Osteoblast (primary cell): ENCODE measurements around the gene SLC30A2. TPM values are rescaled to one million over a fixed set of nuclear protein-coding genes. Genes with fewer than 3 reads are reported as not detected.
A peak's percentile ranks its signal among the peaks of the same experiment; 100 is the strongest.

Experiments used
- DNase-seq: peaks from one replicate; pipeline ENCODE4 v3.0.0; 2011; ENCODE audit warnings: low spot score, mixed read lengths; ENCODE audit not compliant: insufficient read length; ENCODE audit errors: missing footprints
- H2AFZ ChIP-seq: 2 replicates; pipeline ENCODE4 v1.6.0; 2011; ENCODE audit warnings: mild to moderate bottlenecking, low read length
- H3K27ac ChIP-seq: 2 replicates; pipeline ENCODE4 v1.5.1; 2011; ENCODE audit warnings: mild to moderate bottlenecking, low read depth, low read length, moderate library complexity
- H3K27me3 ChIP-seq: 2 replicates; pipeline ENCODE4 v1.6.0; 2012; ENCODE audit warnings: mild to moderate bottlenecking, control low read depth, inconsistent platforms, low read length, moderate library complexity; ENCODE audit not compliant: insufficient read depth
- H3K36me3 ChIP-seq: 2 replicates; pipeline ENCODE4 v1.5.1; 2011; ENCODE audit warnings: mild to moderate bottlenecking, low read length, control low read depth, moderate library complexity; ENCODE audit not compliant: insufficient read depth
- H3K4me1 ChIP-seq: 2 replicates; pipeline ENCODE4 v1.5.1; 2011; ENCODE audit warnings: mild to moderate bottlenecking, low read length, control low read depth, moderate library complexity; ENCODE audit not compliant: insufficient read depth
- H3K4me2 ChIP-seq: 2 replicates; pipeline ENCODE4 v1.6.0; 2011; ENCODE audit warnings: mild to moderate bottlenecking, low read length; ENCODE audit not compliant: insufficient read depth
- H3K4me3 ChIP-seq: fragments of 200-600 bp; sonication (generic); 3 replicates; pipeline ENCODE4 v1.5.1; 2012; ENCODE audit warnings: mild to moderate bottlenecking, low read length, inconsistent platforms; ENCODE audit not compliant: insufficient read depth
- H3K79me2 ChIP-seq: 2 replicates; pipeline ENCODE4 v1.6.0; 2012; ENCODE audit warnings: mild to moderate bottlenecking, low read length, control low read depth, inconsistent platforms; ENCODE audit not compliant: insufficient read depth
- H3K9me3 ChIP-seq: 2 replicates; pipeline ENCODE4 v1.5.1; 2011; ENCODE audit warnings: low read depth, low read length, control low read depth
- H4K20me1 ChIP-seq: 2 replicates; pipeline ENCODE4 v1.6.0; 2012; ENCODE audit warnings: mild to moderate bottlenecking, low read length, control low read depth; ENCODE audit not compliant: insufficient read depth
- total RNA-seq: library from RNA; depleted of rRNA; stranded (reverse); fragments of >200 nt; gene quantifications from 2 replicates; pipeline ENCODE4 v1.2.3, GENCODE V29; 2012
- TF ChIP-seq, protein P1 (sequence below): IDR thresholded peaks from 2 replicates; pipeline ENCODE4 v1.5.1; 2011; ENCODE audit warnings: mild to moderate bottlenecking, low read depth, low read length, moderate library complexity; ENCODE audit errors: extremely low read depth

SLC30A2 gene
- total RNA-seq, 1 donor = not detected

DNA sequence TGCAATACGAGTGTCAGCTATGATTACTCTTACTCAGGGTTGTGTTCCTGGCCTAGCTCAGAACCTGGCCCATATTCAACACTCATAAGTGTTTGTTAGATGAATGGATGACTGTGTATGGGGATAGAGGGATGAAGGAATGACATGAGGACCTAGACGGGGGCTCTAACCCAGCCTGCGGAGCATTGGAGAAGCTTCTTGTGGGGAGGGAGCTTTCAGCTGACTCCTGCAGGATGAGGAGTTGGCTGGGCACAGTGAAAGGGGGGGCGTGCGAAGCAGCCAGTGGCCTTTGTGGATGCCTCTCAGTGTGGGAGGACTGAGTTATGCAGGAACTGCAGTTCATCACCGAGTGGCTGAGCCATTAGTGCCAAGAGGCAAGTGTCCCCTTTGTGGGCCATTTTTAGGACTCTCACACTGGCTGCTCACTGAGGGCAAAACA lies 25.6 kb downstream of the SLC30A2 start:
- Histone ChIP-seq H3K79me2 (peaks cover 17% of the 10 kb centered on the region), H3K4me3 (peak overlapping the region; percentile 69), H2AFZ (peak overlapping the region; percentile 56), H3K4me1 (peaks cover 82% of the 10 kb centered on the region), H3K9me3 (no peaks in the 10 kb centered on the region), H3K36me3 (no peaks in the 10 kb centered on the region), H3K4me2 (peak overlapping the region; percentile 80), H3K27me3 (no peaks in the 10 kb centered on the region), H4K20me1 (no peaks in the 10 kb centered on the region), H3K27ac (peak overlapping the region; percentile 82)
- TF ChIP-seq, protein P1, sequence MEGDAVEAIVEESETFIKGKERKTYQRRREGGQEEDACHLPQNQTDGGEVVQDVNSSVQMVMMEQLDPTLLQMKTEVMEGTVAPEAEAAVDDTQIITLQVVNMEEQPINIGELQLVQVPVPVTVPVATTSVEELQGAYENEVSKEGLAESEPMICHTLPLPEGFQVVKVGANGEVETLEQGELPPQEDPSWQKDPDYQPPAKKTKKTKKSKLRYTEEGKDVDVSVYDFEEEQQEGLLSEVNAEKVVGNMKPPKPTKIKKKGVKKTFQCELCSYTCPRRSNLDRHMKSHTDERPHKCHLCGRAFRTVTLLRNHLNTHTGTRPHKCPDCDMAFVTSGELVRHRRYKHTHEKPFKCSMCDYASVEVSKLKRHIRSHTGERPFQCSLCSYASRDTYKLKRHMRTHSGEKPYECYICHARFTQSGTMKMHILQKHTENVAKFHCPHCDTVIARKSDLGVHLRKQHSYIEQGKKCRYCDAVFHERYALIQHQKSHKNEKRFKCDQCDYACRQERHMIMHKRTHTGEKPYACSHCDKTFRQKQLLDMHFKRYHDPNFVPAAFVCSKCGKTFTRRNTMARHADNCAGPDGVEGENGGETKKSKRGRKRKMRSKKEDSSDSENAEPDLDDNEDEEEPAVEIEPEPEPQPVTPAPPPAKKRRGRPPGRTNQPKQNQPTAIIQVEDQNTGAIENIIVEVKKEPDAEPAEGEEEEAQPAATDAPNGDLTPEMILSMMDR = no peak
- DNase-seq = peak; percentile 93

DNA sequence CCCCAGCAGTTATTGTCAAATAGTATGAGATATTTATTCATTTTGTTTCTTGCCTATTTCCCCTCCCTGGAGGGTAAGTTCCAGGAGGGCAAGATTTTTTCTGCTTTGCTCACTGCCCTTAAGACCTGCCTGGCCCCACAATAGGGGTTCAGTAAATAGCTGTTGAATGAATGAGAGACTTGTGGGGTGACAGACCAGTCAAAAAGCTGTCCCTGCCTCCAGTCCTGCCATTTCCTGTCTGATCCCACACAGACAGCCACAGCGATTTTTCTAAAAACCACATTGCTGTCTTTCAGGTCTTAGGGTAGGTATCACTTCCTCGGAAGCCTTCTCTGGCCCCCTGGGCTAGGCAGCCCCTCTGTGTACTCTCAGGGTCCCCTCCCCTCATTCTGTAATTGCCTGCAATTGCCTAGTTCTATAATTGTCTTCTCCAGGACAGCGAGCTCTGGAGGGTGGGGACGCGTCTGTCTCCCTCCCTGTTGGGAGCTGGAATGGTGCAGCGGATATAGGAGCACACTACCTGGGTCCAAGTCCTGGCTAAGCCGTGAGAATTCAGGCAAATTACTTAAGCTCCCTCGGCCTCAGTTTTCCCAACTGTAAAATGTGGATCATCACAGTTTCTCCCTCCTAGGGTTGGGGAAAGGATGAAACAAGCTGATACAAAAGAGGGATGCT lies 26.1 kb downstream of the SLC30A2 start:
- Histone ChIP-seq H3K79me2 (peaks cover 17% of the 10 kb centered on the region), H4K20me1 (no peaks in the 10 kb centered on the region), H3K4me1 (peaks cover 86% of the 10 kb centered on the region), H3K36me3 (no peaks in the 10 kb centered on the region), H3K27ac (peak overlapping the region; percentile 82), H3K9me3 (no peaks in the 10 kb centered on the region), H3K4me2 (peak overlapping the region; percentile 80), H2AFZ (peak overlapping the region; percentile 23), H3K27me3 (no peaks in the 10 kb centered on the region), H3K4me3 (peak overlapping the region; percentile 69)
- peak; percentile 89 for DNase-seq
- TF ChIP-seq, protein P1 = no peak

GRCh38 chr1:26017606-26018005 lies 28.3 kb downstream of the SLC30A2 start:
- Histone ChIP-seq H3K9me3 (no peaks in the 10 kb centered on the region), H3K27me3 (no peaks in the 10 kb centered on the region), H3K27ac (peak overlapping the region; percentile 70), H3K4me2 (no peak overlapping the region), H4K20me1 (no peaks in the 10 kb centered on the region), H3K4me1 (peaks cover 71% of the 10 kb centered on the region), H3K4me3 (no peak overlapping the region), H2AFZ (peak overlapping the region; percentile 33), H3K79me2 (peaks cover 6% of the 10 kb centered on the region), H3K36me3 (no peaks in the 10 kb centered on the region)
- peak; percentile 93 for DNase-seq
- TF ChIP-seq, protein P1 = no peak

- no peaks in the 10 kb centered on the region for H3K27me3 ChIP-seq
- H3K4me1 ChIP-seq = peaks cover 68% of the 10 kb centered on the region
- no peaks in the 10 kb centered on the region for H3K36me3 ChIP-seq
- H3K27ac ChIP-seq = peak overlapping the region; percentile 70
- H3K79me2 ChIP-seq = peaks cover 1% of the 10 kb centered on the region
- H4K20me1 ChIP-seq = no peaks in the 10 kb centered on the region
- peak overlapping the region; percentile 33 for H2AFZ ChIP-seq
- H3K4me3 ChIP-seq = no peak overlapping the region
- no peak overlapping the region for H3K4me2 ChIP-seq
- TF ChIP-seq, protein P1 = no peak
- H3K9me3 ChIP-seq = no peaks in the 10 kb centered on the region
- peak; percentile 43 for DNase-seq
Observed at GRCh38 chr1:26016953-26017545, 28.9 kb downstream of the SLC30A2 start.
